Measurements from ENCODE around the gene ZNF837.

DNA sequence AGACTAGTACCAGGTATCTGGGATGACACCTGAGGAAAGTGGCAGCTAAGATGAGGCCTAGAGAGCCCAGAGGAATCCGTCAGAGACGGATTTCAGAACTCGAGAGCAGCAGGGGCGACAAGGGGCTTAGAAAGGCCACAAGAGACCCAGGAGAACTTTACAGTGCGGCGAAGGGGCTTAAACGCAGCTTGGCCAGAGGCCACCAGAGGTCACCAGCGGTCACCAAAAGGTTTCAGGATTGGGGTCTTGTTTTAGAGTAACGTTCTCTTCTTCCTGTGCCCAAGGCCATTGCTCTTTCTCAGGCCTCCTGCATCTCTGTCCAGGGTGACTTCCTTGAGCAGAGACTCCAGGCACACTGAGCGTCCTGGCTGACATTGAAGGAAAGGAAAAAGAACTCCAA, 51.8 kb downstream of the ZNF837 start:
- TF ChIP-seq, protein P1, sequence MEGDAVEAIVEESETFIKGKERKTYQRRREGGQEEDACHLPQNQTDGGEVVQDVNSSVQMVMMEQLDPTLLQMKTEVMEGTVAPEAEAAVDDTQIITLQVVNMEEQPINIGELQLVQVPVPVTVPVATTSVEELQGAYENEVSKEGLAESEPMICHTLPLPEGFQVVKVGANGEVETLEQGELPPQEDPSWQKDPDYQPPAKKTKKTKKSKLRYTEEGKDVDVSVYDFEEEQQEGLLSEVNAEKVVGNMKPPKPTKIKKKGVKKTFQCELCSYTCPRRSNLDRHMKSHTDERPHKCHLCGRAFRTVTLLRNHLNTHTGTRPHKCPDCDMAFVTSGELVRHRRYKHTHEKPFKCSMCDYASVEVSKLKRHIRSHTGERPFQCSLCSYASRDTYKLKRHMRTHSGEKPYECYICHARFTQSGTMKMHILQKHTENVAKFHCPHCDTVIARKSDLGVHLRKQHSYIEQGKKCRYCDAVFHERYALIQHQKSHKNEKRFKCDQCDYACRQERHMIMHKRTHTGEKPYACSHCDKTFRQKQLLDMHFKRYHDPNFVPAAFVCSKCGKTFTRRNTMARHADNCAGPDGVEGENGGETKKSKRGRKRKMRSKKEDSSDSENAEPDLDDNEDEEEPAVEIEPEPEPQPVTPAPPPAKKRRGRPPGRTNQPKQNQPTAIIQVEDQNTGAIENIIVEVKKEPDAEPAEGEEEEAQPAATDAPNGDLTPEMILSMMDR (IDR thresholded peaks at IDR 0.05; ENCODE audit: low read depth, low read length, poor library complexity, severe bottlenecking) = peak; percentile 53
- no peak for TF ChIP-seq EZH2phosphoT487 (IDR thresholded peaks at IDR 0.05; ENCODE audit: borderline replicate concordance, low read length)
